Femur (tissue), 1 donor: ENCODE results near the gene EHD2.
"Not testable (repeated sequence)": the region's sequence is repeated elsewhere in the genome, so short reads cannot be mapped to it uniquely, and the experiment has no call there.

Experiments
- DNase-seq: peaks from one replicate; pipeline ENCODE4 v3.0.0-alpha.2; 2017

The EHD2 gene

GRCh38 chr19:47777245-47778048, 64.2 kb downstream of the EHD2 start:
- DNase-seq: not testable (repeated sequence)

GRCh38 chr19:47778049-47778953, 65.1 kb downstream of the EHD2 start, which contains the start of gene SELENOW:
Gene SELENOW (plus strand): TSS chr19:47778703. CDS start chr19:47778786, 83 bp downstream.
- peak; percentile 82 for DNase-seq

GRCh38 chr19:47778954-47779351, 65.7 kb downstream of the EHD2 start:
- DNase-seq: no peak

- peak; percentile 62 for DNase-seq
Measured at GRCh38 chr19:47779524-47780214, 66.4 kb downstream of the EHD2 start.

- DNase-seq: no peak
Measured at GRCh38 chr19:47780215-47780551, 67.0 kb downstream of the EHD2 start.

GRCh38 chr19:47781590-47782262, 68.5 kb downstream of the EHD2 start:
- no peak for DNase-seq

- DNase-seq: peak; percentile 55
Measured at GRCh38 chr19:47786566-47786965, 73.3 kb downstream of the EHD2 start.

GRCh38 chr19:47787307-47787706, 74.1 kb downstream of the EHD2 start:
- DNase-seq: not testable (repeated sequence)

GRCh38 chr19:47789811-47790210, 76.6 kb downstream of the EHD2 start:
- DNase-seq: not testable (repeated sequence)

- DNase-seq: peak; percentile 77
Measured at GRCh38 chr19:47790398-47790814, 77.2 kb downstream of the EHD2 start.

- no peak for DNase-seq
Measured at GRCh38 chr19:47792616-47793015, 79.4 kb downstream of the EHD2 start.
